VCaP (cell line): ENCODE results near the gene CSF1R.

Experiments
- H3K27ac ChIP-seq: fragments of 450-650 bp; 2 replicates; pipeline ENCODE4 v1.5.1; 2017
- CTCF ChIP-seq: fragments of 450-650 bp; conservative IDR thresholded peaks from 2 replicates; pipeline ENCODE4 v1.5.1; 2017; ENCODE audit warnings: mild to moderate bottlenecking, moderate library complexity

CSF1R gene

GRCh38 chr5:150108711-150109514, 22.6 kb upstream of the CSF1R start:
- no peak for TF ChIP-seq CTCF
- no peak overlapping the region for H3K27ac ChIP-seq

GRCh38 chr5:150107909-150108447, 21.6 kb upstream of the CSF1R start:
- no peak overlapping the region for H3K27ac ChIP-seq
- TF ChIP-seq CTCF: no peak

GRCh38 chr5:150106674-150107426, 20.5 kb upstream of the CSF1R start:
- TF ChIP-seq CTCF: no peak
- no peak overlapping the region for H3K27ac ChIP-seq

- TF ChIP-seq CTCF: no peak
- H3K27ac ChIP-seq: no peak overlapping the region
Measured at GRCh38 chr5:150105928-150106615, 19.7 kb upstream of the CSF1R start.

- no peak overlapping the region for H3K27ac ChIP-seq
- no peak for TF ChIP-seq CTCF
Measured at GRCh38 chr5:150104550-150104870, 18.2 kb upstream of the CSF1R start.

GRCh38 chr5:150103678-150104549, 17.6 kb upstream of the CSF1R start:
- no peak for TF ChIP-seq CTCF

More at GRCh38 chr5:150103678-150104549, 17.6 kb upstream of the CSF1R start:
- no peak overlapping the region for H3K27ac ChIP-seq
